ENCODE measurements around the gene DYSF.

The DYSF gene

DNA sequence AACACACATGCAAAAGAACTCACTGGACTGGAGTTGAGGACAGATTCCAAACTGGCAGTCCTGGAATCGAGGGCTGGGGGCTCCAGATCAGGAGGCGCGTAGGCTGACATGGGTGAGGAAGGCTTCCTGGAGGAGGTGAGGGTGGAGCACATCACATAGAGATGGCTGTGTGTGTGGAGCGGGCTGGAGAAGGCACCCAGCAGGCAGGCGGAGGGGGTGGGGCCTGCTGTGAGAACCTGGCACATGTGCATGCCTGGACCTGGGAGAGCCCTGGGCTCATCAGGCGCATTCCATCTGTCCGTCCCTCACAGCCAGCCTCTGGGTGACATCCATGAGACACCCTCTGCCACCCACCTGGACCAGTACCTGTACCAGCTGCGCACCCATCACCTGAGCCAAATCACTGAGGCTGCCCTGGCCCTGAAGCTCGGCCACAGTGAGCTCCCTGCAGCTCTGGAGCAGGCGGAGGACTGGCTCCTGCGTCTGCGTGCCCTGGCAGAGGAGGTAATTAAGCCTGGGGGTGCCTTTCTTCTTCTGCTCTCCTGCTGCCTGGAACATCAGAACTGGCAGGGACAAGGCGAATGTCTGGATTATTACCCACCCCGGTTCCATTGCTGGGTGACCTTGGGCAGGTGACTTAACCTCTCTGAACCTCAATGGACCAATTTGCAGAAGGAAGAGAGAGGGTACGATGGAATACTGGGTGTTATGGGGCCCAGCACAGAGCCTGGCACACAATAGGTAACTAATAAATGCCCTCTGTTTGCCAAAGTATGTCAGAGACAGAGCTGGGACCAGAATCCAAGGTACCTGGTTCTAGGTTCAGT lies 108.3 kb downstream of the DYSF start:
- Histone ChIP-seq H3K4me3 (ENCODE audit: low read length, poor library complexity, severe bottlenecking) (no peak overlapping the region), H3K79me2 (ENCODE audit: insufficient read depth, low read length) (no peaks in the 10 kb centered on the region), H3K9me3 (ENCODE audit: insufficient read depth, low read depth, low read length) (no peaks in the 10 kb centered on the region), H3F3A (ENCODE audit: low read depth) (no peaks in the 10 kb centered on the region), H3K9ac (ENCODE audit: low read depth, low read length, poor library complexity, severe bottlenecking) (no peak overlapping the region), H3K4me2 (ENCODE audit: low read depth, low read length, poor library complexity, severe bottlenecking) (no peak overlapping the region), H3K36me3 (ENCODE audit: insufficient read depth, low read length) (no peaks in the 10 kb centered on the region), H3K4me1 (ENCODE audit: insufficient read depth, low read length, poor library complexity, severe bottlenecking) (no peaks in the 10 kb centered on the region), H2AFZ (ENCODE audit: low read length) (no peak overlapping the region), H4K20me1 (ENCODE audit: insufficient read depth, low read length, poor library complexity, severe bottlenecking) (no peaks in the 10 kb centered on the region), H3K27me3 (ENCODE audit: insufficient read depth, low read length, poor library complexity, severe bottlenecking) (no peaks in the 10 kb centered on the region), H3K9me2 (replicated peaks; ENCODE audit: low read depth, low read length) (no peaks in the 10 kb centered on the region)
- TF ChIP-seq EZH2phosphoT487 (IDR thresholded peaks at IDR 0.05; ENCODE audit: borderline replicate concordance), result no peak
- TF ChIP-seq, protein P1, sequence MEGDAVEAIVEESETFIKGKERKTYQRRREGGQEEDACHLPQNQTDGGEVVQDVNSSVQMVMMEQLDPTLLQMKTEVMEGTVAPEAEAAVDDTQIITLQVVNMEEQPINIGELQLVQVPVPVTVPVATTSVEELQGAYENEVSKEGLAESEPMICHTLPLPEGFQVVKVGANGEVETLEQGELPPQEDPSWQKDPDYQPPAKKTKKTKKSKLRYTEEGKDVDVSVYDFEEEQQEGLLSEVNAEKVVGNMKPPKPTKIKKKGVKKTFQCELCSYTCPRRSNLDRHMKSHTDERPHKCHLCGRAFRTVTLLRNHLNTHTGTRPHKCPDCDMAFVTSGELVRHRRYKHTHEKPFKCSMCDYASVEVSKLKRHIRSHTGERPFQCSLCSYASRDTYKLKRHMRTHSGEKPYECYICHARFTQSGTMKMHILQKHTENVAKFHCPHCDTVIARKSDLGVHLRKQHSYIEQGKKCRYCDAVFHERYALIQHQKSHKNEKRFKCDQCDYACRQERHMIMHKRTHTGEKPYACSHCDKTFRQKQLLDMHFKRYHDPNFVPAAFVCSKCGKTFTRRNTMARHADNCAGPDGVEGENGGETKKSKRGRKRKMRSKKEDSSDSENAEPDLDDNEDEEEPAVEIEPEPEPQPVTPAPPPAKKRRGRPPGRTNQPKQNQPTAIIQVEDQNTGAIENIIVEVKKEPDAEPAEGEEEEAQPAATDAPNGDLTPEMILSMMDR (conservative IDR thresholded peaks at IDR 0.05; ENCODE audit: low read length), result no peak

DNA sequence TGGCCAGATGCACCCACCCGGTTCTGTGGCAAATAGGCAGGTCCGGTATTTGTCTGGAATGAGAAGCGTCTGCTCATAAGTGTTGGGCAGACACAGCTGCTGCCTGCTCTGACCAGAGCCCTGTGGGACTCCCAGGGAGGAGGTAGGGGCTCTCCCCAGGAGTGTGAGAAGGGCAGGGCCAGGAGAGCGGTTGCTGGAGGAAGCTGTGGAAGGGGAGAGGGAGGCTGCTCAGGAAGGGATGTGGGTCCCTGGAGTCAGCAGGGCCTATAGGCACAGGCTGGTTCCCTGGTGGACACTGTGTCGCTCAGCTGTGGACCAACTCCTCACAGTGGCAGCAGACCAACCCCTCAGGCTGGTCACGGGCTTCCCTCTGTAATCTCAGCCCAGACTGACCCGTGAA lies 109.2 kb downstream of the DYSF start:
- no peak for TF ChIP-seq EZH2phosphoT487 (IDR thresholded peaks at IDR 0.05; ENCODE audit: borderline replicate concordance)
- TF ChIP-seq, protein P1 (conservative IDR thresholded peaks at IDR 0.05; ENCODE audit: low read length), result no peak
- Histone ChIP-seq H4K20me1 (ENCODE audit: insufficient read depth, low read length, poor library complexity, severe bottlenecking) (no peaks in the 10 kb centered on the region), H3K9ac (ENCODE audit: low read depth, low read length, poor library complexity, severe bottlenecking) (no peak overlapping the region)

DNA sequence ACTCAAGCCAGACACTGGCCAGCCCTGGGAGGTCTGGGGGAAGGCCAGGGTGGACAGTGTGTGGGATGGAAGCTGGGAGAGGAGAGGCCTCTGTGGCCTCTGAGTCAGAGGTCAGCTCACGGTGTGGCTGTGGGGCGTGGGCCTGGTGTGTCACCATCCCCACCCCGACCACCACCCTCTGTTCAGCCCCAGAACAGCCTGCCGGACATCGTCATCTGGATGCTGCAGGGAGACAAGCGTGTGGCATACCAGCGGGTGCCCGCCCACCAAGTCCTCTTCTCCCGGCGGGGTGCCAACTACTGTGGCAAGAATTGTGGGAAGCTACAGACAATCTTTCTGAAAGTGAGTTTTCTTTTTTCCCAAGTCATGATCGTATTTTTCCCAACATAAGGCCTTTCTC lies 110.5 kb downstream of the DYSF start:
- H3K4me2 ChIP-seq (ENCODE audit: low read depth, low read length, poor library complexity, severe bottlenecking), result no peak overlapping the region
- H2AFZ ChIP-seq (ENCODE audit: low read length), result no peak overlapping the region
- no peak for TF ChIP-seq EZH2phosphoT487 (IDR thresholded peaks at IDR 0.05; ENCODE audit: borderline replicate concordance)
- TF ChIP-seq, protein P1 (conservative IDR thresholded peaks at IDR 0.05; ENCODE audit: low read length), result no peak

More for the DNA sequence above, 109.2 kb downstream of the DYSF start:
- Histone ChIP-seq H2AFZ (ENCODE audit: low read length) (no peak overlapping the region), H3F3A (ENCODE audit: low read depth) (no peaks in the 10 kb centered on the region), H3K9me2 (replicated peaks; ENCODE audit: low read depth, low read length) (no peaks in the 10 kb centered on the region), H3K27me3 (ENCODE audit: insufficient read depth, low read length, poor library complexity, severe bottlenecking) (no peaks in the 10 kb centered on the region), H3K9me3 (ENCODE audit: insufficient read depth, low read depth, low read length) (no peaks in the 10 kb centered on the region), H3K36me3 (ENCODE audit: insufficient read depth, low read length) (no peaks in the 10 kb centered on the region), H3K79me2 (ENCODE audit: insufficient read depth, low read length) (no peaks in the 10 kb centered on the region), H3K4me2 (ENCODE audit: low read depth, low read length, poor library complexity, severe bottlenecking) (no peak overlapping the region), H3K4me3 (ENCODE audit: low read length, poor library complexity, severe bottlenecking) (no peak overlapping the region), H3K4me1 (ENCODE audit: insufficient read depth, low read length, poor library complexity, severe bottlenecking) (no peaks in the 10 kb centered on the region)

More for the DNA sequence above, 110.5 kb downstream of the DYSF start:
- no peaks in the 10 kb centered on the region for H3K4me1 ChIP-seq (ENCODE audit: insufficient read depth, low read length, poor library complexity, severe bottlenecking)
- no peaks in the 10 kb centered on the region for H4K20me1 ChIP-seq (ENCODE audit: insufficient read depth, low read length, poor library complexity, severe bottlenecking)
- no peaks in the 10 kb centered on the region for H3F3A ChIP-seq (ENCODE audit: low read depth)
- H3K79me2 ChIP-seq (ENCODE audit: insufficient read depth, low read length), result no peaks in the 10 kb centered on the region
- no peaks in the 10 kb centered on the region for H3K9me2 ChIP-seq (replicated peaks; ENCODE audit: low read depth, low read length)
- H3K27me3 ChIP-seq (ENCODE audit: insufficient read depth, low read length, poor library complexity, severe bottlenecking), result no peaks in the 10 kb centered on the region
- no peak overlapping the region for H3K4me3 ChIP-seq (ENCODE audit: low read length, poor library complexity, severe bottlenecking)
- H3K36me3 ChIP-seq (ENCODE audit: insufficient read depth, low read length), result no peaks in the 10 kb centered on the region
- no peaks in the 10 kb centered on the region for H3K9me3 ChIP-seq (ENCODE audit: insufficient read depth, low read depth, low read length)
- H3K9ac ChIP-seq (ENCODE audit: low read depth, low read length, poor library complexity, severe bottlenecking), result no peak overlapping the region
